HG03469 (cell line): Measurements from ENCODE around the gene ST6GALNAC5.
"Not testable (repeated sequence)": the region's sequence is repeated elsewhere in the genome, so short reads cannot be mapped to it uniquely, and the experiment has no call there.

ENCODE experiments used
- ATAC-seq: cut with Tn5 transposase; IDR thresholded peaks from one replicate; pipeline ENCODE4 v1.9.1; 2021; ENCODE audit warnings: mild to moderate bottlenecking, moderate library complexity, moderate number of reproducible peaks; ENCODE audit not compliant: unreplicated experiment

ST6GALNAC5 gene

DNA sequence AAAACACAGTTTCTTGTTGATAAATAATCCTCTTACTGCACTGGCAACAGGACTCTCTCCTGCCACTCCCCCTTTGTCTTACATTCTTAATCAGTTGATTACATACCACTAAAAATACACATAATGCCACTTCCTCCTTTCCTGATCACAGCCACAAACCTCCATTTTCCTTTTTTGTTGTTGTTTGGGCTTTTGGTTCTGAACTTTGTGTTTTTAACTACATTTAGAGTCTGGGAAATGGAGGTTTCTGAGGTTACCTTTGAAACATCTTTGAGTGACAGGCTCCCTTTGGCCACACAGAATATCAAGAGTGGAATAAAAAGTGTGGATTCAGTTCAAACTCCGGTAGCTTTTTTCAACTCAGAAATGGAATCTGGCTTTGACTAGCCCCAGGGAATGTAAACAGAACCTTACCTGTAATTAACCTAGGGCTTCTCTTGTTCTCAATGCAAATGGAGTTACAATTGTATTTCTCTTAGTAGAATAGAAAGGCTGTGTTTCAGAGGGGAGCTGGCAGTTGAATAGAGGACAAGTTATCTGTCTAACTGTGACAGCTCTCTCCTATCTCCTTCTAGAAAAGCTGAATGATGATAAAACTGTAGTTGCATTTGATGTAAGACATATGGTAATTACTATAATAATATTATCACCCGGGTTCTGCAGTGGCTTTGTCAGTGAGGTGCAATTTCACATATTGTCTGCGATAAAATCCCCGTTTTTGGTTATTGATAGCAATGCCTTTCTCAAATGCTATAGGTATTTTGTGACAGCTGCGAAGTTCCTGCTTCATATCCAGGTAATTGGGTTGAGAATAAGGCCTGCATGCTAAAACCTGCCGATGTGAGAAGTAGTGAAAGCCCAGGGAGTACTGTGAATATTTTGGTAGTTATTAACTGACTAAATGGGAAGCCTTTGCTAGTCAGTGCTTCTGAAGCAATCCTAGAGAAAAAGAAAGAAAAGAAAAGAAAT lies 66.9 kb downstream of the ST6GALNAC5 start:
- ATAC-seq = no peak

DNA sequence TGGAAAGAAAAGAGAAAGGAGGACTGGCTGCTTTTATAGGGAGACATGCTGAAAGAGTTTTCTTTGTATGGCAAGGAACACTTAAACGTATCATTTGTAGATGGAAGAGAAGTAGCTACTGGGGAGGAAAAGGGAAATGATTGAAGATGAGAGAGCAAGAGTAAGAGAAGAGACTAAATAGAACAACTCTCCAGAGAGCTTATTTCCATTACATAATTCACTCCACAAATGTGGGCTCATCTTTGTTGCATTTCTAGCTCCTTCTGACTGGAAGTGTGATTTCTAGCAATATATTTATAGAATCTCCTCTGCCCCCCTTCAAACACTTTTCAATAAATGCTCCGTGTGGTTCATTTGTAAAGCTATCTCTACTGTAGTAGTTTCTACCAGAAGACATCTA lies 71.0 kb downstream of the ST6GALNAC5 start:
- ATAC-seq = no peak

DNA sequence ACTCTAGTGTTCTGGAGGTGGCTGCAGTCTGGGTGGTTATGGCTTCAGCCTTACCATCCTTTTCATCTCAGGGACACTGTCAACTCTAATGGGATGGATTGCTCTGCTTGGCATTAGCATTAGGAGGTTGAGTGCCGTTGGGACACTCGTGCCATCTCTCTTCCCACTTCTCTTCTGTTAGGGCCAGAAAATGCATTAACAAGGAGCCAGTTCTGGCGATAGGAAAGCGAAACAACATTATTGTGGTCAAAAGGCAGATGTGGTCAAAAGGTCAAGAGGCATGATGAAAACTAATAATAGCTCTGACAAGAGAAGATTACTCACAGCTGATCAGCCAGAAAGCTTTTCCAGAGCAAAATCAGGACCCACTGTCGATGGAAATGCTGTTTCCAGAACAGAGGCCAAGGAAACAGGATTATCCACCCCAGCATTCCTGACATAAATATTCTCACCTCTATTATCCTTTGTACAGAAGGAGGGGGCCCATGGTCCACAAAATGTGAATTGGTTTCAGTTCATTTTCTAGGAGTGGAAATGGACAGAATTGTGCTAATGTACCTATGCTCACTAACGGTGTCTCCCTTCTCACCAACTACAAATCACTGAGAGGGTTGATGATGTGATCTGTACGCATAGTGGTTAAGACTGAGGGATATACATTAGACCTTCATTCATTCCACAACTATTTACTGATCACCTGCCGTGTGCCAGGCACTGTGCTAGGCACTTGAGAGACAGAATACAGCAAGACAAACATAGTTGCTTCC lies 72.0 kb downstream of the ST6GALNAC5 start:
- no peak for ATAC-seq

DNA sequence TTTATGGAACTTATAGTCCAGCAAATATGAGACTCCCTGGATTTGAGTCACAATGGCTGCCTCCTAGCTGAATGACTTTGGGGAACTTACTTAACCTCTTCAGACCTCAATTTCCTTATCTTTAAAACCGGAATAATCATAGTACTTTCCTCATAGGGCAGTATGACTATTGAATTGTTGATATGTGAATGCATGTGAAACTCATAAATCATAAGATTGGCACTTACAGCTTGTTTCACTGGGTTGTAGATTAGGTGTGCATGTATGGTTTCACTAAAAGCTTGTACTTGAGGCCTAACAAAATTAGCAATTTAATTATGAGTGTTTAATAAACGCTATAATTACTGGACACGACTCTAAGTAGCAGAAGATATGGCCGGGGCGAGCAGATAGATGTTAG lies 72.5 kb downstream of the ST6GALNAC5 start:
- no peak for ATAC-seq

DNA sequence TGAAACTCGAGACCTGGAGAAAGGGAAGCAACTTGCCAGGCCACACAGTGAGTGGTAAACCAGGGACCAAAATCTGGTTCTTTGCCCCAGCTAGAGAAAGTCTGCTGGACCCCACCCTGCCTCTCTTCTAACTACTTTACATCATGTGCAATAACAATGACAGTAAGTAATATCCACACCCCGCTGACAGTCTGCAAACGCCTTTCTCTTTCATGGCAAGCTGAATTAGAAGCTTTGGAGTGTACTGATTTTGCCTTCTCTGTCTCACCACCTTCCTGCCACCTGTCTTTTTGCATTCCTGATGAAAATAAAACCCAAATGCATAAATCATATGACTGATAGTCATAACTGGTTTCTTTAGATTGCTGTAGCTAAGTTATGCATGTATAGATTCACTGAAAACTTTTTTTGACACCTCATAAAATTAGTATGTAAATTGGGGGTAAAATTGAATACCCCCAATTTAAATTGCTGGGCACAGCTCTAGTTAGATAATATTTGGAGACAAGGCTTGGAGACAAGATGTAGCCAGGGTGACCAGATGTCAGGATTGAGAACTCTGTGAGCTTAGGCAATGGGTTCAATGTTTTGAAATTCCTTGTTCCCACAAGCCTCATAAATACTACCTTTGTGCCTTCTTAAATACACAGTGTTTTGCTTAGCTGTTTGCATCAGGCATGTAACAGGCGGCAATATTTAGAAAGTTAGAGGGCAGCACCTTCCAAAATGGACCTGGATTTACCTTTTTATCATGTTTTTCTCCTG lies 73.5 kb downstream of the ST6GALNAC5 start:
- no peak for ATAC-seq

DNA sequence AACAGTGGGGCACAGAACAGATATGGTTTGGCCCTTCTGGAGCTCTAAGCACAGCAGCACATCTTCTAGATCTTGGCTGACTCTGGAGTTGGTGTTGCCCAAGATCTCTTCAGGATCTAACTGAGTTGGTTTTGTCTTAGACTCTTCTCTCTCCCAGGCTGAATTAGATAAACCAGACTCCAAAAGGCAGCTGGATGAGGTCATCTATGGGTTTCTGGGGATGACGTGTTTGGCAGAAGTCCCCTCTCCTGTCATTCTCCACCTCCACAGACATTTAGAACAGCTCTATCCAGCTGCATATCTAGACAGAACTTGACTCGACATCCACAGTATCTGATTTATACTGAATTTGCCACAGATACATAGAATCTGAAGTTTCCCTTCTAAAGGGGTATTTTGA lies 75.3 kb downstream of the ST6GALNAC5 start:
- ATAC-seq = no peak

DNA sequence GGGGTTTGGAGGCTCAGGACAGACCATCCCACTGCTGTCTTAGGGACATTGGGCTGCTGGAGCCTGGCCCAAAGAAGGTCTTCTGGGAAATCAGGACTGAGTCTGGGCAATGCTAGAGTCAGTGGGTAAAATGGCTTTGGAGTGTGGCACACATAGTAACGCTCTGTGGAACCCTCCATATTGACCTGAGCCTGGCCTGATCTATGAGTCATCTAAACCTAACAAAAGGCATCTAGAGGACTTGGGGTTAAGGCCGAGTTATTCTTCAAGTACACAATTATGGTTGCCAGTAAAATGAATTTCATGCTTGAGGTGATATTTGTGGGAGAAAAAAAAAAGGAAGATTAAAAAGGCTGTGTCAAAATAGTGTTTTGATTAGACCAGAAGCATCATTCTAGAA lies 77.7 kb downstream of the ST6GALNAC5 start:
- no peak for ATAC-seq

DNA sequence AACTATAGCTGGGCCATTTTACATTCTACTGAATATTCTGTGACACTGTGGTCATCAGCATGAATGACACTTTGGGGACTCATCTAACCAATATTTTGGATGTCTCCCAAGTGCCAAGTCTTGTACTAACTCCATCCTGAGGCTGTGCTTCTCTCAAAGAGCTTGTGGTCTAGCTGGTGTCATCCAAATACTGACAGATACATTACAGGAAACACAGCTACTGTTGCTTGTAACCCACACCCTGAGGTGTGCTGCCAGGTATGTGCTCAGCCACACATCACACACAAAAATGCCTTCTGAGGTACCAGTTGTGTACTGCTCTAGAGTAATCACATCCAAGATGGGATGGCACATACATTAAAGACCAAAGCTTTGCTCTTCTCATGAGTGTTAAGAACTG lies 81.6 kb downstream of the ST6GALNAC5 start:
- no peak for ATAC-seq

DNA sequence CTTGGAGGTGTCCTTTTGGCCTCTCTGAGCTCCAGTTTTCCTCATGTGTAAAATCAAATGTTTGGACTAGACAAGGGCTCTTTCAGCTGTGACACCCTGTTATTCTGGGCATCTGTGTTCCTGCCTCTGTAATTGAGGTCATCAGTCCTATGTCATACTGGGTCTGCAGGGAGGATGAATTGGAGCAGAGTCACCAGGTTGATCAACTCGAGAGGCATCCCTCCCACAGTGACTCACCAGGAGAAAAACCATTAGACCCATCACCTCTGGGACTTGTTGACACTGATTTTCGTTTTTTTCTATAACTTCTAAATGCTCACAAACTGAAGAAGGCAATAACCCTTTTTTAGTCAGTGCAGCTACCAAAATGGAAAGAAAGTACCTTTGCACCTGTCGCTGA lies 82.2 kb downstream of the ST6GALNAC5 start:
- no peak for ATAC-seq

DNA sequence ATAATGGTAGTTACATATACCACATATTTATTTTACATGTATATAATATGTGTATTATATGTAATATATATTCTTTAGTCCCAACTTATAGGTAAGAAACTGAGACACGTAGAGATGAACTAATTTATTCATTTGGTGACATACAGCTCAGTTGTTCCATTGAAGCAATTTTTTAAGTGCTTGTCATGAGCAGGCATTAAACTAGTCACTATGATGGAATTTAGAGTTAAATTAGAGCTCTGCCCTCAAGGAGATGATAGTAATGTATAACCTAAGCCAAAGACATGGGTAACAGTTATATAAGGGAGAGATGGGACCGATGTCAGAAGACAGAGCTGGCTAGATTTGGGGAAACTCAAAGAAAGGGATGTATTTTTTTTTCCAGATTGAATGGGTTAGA lies 83.0 kb downstream of the ST6GALNAC5 start:
- ATAC-seq = no peak

DNA sequence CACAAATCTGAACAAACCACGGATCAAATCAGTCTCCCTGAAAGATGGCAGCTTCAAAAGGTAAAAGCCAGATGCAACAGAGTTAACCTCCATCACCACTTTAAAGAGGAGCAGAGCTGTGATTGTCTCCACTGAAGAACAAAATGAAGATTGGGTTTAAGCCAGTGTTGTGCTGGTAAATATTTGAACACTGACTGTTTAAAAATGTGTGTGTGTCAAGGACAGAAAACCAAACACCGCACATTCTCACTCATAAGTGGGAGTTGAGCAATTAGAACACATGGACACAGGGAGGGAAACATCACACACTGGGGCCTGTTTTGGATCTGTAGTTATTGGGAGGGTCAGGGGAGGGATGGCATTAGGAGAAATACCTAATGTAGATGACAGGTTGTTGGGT lies 83.9 kb downstream of the ST6GALNAC5 start:
- ATAC-seq = no peak

DNA sequence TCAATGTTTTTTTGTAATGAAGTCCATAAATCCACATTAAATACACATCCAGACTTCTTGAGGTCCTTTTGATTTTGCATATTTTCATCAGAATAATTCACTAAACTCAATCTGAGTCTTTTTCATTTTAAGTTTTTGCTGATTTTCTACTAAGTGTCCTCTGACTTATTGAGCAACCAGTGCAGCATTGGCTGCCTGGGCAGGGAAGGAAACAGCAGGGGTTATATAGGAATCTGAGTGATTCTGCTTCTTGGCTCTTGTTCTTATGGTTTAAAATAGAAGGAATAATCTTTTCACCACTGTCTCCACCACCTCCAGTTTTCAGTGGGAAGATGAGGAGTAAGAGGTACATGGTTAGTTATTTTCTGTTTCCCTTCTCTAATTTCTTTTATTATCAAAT lies 88.4 kb downstream of the ST6GALNAC5 start:
- ATAC-seq = no peak

DNA sequence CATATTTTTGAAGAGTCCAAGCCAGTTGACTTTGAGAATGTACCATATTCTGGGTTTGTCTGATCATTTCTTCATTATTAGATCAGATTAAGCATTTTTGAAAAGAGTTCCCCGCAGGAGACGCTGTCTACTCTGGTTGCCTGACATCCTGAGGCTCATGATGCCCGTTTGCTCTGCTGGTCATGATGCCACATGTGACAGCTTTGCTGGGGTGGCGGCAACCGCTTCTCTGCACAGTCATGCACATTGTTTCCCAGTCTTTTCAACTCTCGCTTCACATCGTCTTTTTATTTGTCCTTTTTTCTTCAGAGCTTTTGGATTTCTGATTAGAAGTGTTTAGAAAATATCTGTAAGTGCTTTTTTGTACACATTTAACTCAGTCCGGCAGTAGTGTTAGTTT lies 90.7 kb downstream of the ST6GALNAC5 start:
- ATAC-seq = no peak

DNA sequence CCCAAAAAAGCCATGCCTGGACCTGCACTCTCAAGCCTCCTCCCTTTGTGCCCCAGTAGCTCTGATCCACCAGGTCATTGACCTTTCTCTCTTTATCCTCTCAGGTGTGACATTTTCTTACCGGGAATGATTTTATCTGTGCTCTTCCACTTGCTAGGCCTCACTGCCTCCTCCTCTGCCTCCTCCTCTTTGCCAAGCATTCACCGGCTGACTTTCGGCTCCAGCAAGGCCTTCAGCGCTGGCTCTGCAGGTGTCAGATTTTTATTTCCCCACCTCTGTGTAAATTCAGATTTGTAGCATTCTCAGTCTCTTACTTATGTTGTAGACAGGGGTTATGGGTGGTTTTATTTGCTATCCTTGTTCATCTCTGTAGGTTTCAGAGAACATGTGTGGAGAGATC lies 91.5 kb downstream of the ST6GALNAC5 start:
- ATAC-seq = no peak

DNA sequence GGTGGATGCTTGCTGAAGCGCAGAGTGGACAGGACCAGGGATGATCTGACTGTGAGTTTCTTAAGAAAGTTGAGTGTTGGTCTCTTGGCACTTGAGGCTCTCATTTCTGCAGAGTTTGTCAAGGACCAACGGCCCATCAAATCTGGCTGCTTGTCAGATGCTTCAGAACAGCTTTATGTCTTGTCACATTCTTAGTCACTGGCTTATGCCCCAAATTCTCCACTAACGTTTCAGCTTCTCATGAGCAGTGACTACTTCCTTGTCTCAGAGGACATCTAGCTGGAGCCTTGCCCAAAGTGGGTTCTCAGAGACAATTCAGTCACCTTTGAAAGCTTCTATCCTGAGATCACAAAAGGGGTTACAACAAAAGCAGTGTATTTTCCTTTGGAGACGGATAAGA lies 92.3 kb downstream of the ST6GALNAC5 start:
- no peak for ATAC-seq

DNA sequence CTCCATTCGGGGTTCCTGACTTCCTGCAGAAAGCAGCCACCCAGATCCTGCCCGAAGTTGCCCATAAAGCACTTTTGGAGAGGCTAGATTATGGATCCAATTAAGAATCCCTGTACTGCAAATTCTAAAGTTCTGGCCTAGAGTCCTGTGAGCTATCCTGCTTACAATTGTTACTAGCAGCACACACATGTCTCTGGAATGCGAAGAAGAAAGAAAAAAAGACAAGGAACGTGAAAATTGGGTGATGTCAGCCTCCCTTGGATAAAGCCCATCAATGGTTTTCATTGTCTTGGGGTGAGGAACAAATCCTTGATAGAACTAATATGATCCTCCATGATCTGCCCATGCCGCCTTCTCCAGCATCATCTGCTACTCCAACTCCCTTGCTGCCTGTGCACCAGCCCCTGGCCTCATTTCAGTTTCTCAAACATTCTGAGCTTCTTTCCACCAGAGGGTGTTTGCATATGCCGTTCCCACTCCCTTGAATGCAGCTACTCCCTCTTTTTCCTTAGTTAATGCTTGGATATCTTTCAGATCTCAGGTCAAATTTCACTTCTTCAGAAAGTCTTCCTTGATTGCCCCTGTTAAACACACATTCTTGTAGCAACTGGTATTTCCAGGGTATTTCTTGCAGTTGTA lies 94.0 kb downstream of the ST6GALNAC5 start:
- no peak for ATAC-seq

DNA sequence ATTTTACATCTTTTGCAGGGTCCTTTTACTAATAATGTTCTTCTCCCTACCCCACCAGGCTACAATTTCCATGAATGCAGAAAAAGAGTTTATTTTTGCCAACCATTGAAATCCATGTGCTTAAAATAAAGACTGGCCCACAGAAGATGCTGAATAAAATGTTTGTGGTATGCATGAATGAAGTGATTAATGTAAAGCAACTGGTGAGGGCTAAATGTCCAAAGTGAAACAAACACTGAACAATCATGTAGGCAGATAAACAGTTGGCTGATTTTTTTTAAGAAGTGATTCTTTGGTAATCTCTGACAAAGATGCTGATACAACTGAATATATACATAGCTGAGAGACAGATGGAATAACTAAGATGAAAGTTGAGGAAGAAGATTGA lies 94.5 kb downstream of the ST6GALNAC5 start:
- ATAC-seq = no peak

DNA sequence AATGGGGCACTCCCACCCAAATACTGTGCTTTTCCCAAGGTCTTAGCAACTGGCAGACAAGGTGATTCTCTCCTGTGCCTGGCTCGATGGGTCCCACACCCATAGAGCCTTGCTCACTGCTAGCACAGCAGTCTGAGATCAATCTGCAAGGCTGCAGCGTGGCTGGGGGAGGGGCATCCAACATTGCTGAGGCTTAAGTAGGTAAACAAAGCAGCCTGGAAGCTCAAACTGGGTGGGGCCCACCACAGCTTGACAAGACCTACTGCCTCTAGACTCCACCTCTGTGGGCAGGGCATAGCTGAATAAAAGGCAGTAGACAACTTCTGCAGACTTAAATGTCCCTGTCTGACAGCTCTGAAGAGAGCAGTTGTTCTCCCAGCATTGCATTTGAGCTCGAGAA lies 114.0 kb downstream of the ST6GALNAC5 start:
- not testable (repeated sequence) for ATAC-seq

DNA sequence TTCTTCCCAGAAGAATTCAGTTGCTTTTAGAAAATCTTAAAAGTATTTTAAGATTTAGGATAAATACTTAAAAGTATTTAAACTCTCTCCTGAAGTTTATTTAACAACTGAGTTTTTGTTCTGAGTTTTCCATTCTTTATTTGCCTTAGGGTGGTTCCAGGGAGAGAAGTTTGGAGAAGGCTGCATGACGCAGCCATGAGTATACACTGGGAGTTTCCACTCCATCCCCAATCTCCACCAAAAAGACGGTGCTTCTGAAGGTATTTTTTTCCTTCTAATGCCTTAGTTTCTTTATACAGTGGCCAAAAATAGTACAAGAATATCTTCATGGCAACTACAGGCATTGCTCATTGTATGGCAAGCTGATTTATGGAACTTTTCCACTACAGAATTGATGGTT lies 122.7 kb downstream of the ST6GALNAC5 start:
- no peak for ATAC-seq

DNA sequence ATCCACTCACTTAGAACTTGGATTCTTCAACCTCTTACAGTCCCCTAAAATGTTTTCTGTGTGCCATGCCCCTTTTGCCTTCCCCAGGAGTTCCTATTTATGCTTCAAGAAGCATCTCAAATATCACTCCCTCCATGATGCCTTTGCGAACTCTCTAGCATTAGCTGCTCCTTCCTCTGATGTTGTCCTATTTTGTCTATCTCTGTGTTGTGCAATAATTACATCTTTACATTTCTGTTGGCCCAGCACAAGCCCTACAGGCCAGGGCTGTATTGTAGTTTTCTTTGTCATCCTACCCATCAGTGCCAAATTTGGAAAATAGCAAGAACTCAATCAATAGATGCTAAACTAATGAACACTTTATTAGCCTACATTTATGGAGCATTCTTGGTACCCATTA lies 125.8 kb downstream of the ST6GALNAC5 start:
- no peak for ATAC-seq
